Measurements from ENCODE around the gene NXPH1.

Gene NXPH1

DNA sequence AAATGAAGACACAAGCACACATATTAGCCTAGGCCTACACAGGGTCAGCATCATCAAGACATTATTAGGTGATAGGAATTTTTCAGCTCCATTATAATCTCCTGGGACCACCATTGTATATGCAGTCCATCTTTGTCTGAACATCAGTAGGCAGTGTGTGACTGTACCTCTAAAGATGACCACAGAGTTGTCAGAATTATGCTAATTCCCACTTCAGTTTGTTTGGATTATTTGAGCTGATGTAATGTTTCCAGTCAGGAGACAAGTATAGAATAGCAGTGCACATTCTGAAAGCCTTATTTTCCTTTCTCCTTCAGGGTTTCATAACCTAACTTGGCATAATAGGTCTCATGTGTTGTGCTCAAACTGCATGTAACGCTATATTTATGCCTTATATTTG is 306.4 kb downstream of the NXPH1 start:
- H3K4me1 Mint-ChIP-seq = no peaks in the 10 kb centered on the region
- no peaks in the 10 kb centered on the region for H3K36me3 Mint-ChIP-seq (ENCODE audit: low read depth)
- H3K27me3 Mint-ChIP-seq (ENCODE audit: low read depth, poor library complexity) = no peaks in the 10 kb centered on the region
- DNase-seq = no peak
- TF ChIP-seq, protein P1, sequence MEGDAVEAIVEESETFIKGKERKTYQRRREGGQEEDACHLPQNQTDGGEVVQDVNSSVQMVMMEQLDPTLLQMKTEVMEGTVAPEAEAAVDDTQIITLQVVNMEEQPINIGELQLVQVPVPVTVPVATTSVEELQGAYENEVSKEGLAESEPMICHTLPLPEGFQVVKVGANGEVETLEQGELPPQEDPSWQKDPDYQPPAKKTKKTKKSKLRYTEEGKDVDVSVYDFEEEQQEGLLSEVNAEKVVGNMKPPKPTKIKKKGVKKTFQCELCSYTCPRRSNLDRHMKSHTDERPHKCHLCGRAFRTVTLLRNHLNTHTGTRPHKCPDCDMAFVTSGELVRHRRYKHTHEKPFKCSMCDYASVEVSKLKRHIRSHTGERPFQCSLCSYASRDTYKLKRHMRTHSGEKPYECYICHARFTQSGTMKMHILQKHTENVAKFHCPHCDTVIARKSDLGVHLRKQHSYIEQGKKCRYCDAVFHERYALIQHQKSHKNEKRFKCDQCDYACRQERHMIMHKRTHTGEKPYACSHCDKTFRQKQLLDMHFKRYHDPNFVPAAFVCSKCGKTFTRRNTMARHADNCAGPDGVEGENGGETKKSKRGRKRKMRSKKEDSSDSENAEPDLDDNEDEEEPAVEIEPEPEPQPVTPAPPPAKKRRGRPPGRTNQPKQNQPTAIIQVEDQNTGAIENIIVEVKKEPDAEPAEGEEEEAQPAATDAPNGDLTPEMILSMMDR (IDR thresholded peaks at IDR 0.05) = no peak
- no peak overlapping the region for H3K27ac Mint-ChIP-seq
- H3K9me3 Mint-ChIP-seq = peaks cover 8% of the 10 kb centered on the region
- no peak overlapping the region for H3K4me3 Mint-ChIP-seq

DNA sequence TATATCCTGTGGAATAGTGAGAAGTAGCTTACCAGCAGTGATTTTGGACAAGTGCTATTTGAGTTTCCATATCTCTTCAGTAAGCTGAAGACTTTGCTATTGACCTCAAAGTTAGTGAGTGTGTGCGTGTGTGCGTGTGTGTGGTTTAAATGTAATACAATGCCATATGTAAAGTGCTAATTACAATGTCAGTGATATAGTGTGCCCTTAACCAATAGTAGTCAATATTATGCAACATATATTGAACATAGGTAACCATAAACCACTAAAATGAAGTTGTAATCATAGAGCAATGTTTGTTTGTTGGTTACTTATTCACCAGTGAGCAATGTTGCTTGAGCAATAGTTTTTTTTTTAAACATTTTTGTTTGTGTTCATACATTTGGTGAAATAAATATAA is 309.4 kb downstream of the NXPH1 start:
- Mint-ChIP-seq H3K36me3 (ENCODE audit: low read depth) (no peaks in the 10 kb centered on the region), H3K9me3 (no peaks in the 10 kb centered on the region), H3K4me1 (no peaks in the 10 kb centered on the region), H3K27ac (no peak overlapping the region), H3K27me3 (ENCODE audit: low read depth, poor library complexity) (no peaks in the 10 kb centered on the region), H3K4me3 (no peak overlapping the region)
- no peak for DNase-seq
- TF ChIP-seq, protein P1 (IDR thresholded peaks at IDR 0.05) = no peak

DNA sequence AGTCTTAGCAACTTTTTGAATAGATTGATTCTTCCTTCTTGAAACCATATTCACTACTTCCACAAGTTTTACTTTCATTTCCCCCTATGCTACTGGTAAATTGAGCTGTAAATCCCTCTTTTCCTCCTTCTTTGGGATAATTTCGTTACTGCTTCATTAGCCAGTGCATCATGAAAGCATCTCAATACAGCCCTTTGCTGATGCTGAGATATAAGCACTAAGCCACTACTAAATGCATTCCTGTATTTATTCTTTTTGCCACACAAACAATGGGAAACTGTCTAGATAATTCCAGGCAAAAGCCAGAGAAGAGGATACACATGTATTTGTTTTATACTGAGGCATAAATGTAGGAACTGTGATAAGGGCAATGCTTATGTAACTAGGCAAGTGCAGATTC is 313.9 kb downstream of the NXPH1 start:
- H3K36me3 Mint-ChIP-seq (ENCODE audit: low read depth) = no peaks in the 10 kb centered on the region
- no peak for DNase-seq
- no peak overlapping the region for H3K4me3 Mint-ChIP-seq
- no peaks in the 10 kb centered on the region for H3K27me3 Mint-ChIP-seq (ENCODE audit: low read depth, poor library complexity)
- no peaks in the 10 kb centered on the region for H3K4me1 Mint-ChIP-seq
- no peaks in the 10 kb centered on the region for H3K9me3 Mint-ChIP-seq
- TF ChIP-seq, protein P1 (IDR thresholded peaks at IDR 0.05) = no peak
- no peak overlapping the region for H3K27ac Mint-ChIP-seq

DNA sequence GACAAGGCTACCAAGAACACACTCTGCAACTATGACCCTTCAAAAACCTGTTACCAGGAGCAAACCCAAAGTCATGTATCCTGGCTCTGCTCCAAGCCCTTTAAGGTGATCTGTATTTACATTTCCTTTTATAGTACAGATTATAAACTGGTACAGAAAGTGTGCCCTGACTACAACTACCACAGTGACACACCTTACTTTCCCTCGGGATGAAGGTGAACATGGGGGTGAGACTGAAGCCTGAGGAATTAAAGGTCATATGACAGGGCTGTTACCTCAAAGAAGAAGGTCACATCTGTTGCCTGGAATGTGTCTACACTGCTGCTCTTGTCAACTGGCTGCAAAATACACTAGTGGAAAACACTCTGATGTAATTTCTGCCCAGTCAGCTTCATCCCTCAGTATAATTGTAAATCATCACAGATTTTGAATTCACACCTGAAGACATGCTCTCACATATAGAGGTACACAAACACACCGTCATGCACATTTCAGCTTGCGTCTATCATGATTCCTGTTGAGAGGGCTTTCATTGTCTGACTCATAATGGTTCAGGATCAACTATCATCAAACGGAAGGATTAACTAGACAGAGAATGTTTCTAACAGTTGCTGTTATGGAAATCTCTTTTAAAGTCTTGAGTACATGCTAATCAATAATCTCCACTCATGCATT is 318.3 kb downstream of the NXPH1 start:
- H3K4me1 Mint-ChIP-seq = no peaks in the 10 kb centered on the region
- H3K36me3 Mint-ChIP-seq (ENCODE audit: low read depth) = no peaks in the 10 kb centered on the region
- H3K4me3 Mint-ChIP-seq = no peak overlapping the region
- TF ChIP-seq, protein P1 (IDR thresholded peaks at IDR 0.05) = no peak
- H3K9me3 Mint-ChIP-seq = no peaks in the 10 kb centered on the region
- H3K27me3 Mint-ChIP-seq (ENCODE audit: low read depth, poor library complexity) = peaks cover 3% of the 10 kb centered on the region
- H3K27ac Mint-ChIP-seq = no peak overlapping the region
- DNase-seq = no peak

DNA sequence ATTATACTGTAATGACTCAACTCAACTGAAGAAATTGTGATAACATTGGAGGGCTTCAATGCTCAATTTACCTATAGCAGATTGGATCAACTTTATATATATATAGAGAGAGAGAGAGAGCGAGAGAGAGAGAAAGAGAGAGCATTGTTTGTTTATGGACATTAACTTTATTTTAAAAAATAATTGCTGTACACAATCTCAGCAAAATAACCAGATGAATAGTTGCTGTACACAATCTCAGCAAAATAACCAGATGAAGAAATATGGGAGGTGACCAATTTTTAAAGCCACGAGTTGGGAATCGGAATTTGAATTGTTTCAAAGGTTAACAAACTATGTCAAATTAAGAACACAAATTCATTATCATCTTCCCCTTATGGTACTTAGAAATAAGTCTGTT is 319.9 kb downstream of the NXPH1 start:
- H3K36me3 Mint-ChIP-seq (ENCODE audit: low read depth) = no peaks in the 10 kb centered on the region
- H3K4me3 Mint-ChIP-seq = no peak overlapping the region
- DNase-seq = no peak
- no peak overlapping the region for H3K27ac Mint-ChIP-seq
- TF ChIP-seq, protein P1 (IDR thresholded peaks at IDR 0.05) = no peak
- no peaks in the 10 kb centered on the region for H3K4me1 Mint-ChIP-seq
- H3K27me3 Mint-ChIP-seq (ENCODE audit: low read depth, poor library complexity) = peaks cover 3% of the 10 kb centered on the region
- no peaks in the 10 kb centered on the region for H3K9me3 Mint-ChIP-seq

DNA sequence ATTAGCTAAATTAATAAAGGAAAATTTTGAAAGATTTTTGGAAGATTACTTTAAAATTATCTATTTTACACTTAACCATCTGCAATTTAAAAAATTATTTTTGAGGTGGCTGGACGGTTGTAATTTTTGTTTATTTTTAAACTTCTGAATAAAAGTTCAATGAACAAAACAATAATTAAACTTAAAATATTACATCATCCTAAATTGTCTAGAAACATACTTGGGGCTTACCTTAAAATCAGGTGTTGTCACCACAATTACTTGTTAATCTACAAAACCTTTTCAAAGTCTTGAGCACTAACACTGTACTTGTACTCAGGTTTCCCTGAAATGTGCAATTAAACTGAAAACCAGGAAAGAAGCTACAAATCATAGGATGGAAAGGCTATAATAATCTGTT is 328.3 kb downstream of the NXPH1 start:
- H3K36me3 Mint-ChIP-seq (ENCODE audit: low read depth) = no peaks in the 10 kb centered on the region
- H3K27ac Mint-ChIP-seq = no peak overlapping the region
- H3K9me3 Mint-ChIP-seq = no peaks in the 10 kb centered on the region
- H3K4me1 Mint-ChIP-seq = no peaks in the 10 kb centered on the region
- DNase-seq = no peak
- TF ChIP-seq, protein P1 (IDR thresholded peaks at IDR 0.05) = no peak
- no peak overlapping the region for H3K4me3 Mint-ChIP-seq
- H3K27me3 Mint-ChIP-seq (ENCODE audit: low read depth, poor library complexity) = peaks cover 4% of the 10 kb centered on the region

Data from nephron progenitor cell (in vitro differentiated cells).